Liver (tissue), 9 donors: ENCODE measurements around the gene PFKFB3. TPM values are rescaled to one million over a fixed set of nuclear protein-coding genes. Genes with fewer than 3 reads are reported as not detected.

Experiments used
- DNase-seq: peaks from one replicate; pipeline ENCODE4 v3.0.0-alpha.2; 2017; ENCODE audit warnings: low spot score
- H3K27ac ChIP-seq, 2 donors: one replicate each; pipeline ENCODE4 v1.7.0; 2013; ENCODE audit warnings: inconsistent platforms in 2 of 2, low read length in 2 of 2, control low read depth in 1 of 2, low read depth in 1 of 2, mild to moderate bottlenecking in 1 of 2
- H3K27me3 ChIP-seq, 4 donors: one replicate each; pipeline versions ENCODE4 v1.6.1 to v1.7.0; 2013; ENCODE audit warnings: low read length in 3 of 4, inconsistent platforms in 1 of 4, mild to moderate bottlenecking in 1 of 4, moderate library complexity in 1 of 4; ENCODE audit not compliant: control insufficient read depth in 4 of 4, insufficient read depth in 4 of 4
- H3K36me3 ChIP-seq, 4 donors: one replicate each; pipeline versions ENCODE4 v1.6.1 to v1.7.0; 2013; ENCODE audit warnings: low read length in 3 of 4, mild to moderate bottlenecking in 3 of 4, low read depth in 1 of 4, moderate library complexity in 1 of 4; ENCODE audit not compliant: control insufficient read depth in 4 of 4, insufficient read depth in 3 of 4
- H3K4me1 ChIP-seq, 4 donors: one replicate each; pipeline versions ENCODE4 v1.6.1 to v1.7.0; 2013; ENCODE audit warnings: low read length in 3 of 4, mild to moderate bottlenecking in 3 of 4, moderate library complexity in 1 of 4; ENCODE audit not compliant: control insufficient read depth in 4 of 4, insufficient read depth in 4 of 4
- H3K4me3 ChIP-seq, 3 donors: one replicate each; pipeline versions ENCODE4 v1.6.1 to v1.7.0; 2013; ENCODE audit warnings: low read length in 3 of 3, control low read depth in 1 of 3, low read depth in 1 of 3, mild to moderate bottlenecking in 1 of 3
- H3K9ac ChIP-seq, 2 donors: one replicate each; pipeline ENCODE4 v1.7.0; 2013; ENCODE audit warnings: low read length in 2 of 2, mild to moderate bottlenecking in 2 of 2, moderate library complexity in 2 of 2, control low read depth in 1 of 2, low read depth in 1 of 2
- H3K9me3 ChIP-seq, 4 donors: one replicate each; pipeline versions ENCODE4 v1.6.1 to v1.7.0; 2013; ENCODE audit warnings: low read length in 3 of 4; ENCODE audit not compliant: control insufficient read depth in 4 of 4
- EGR1 ChIP-seq, 2 donors: IDR thresholded peaks; 2 replicates each; pipeline ENCODE4 v1.6.1; 2016 to 2018; ENCODE audit warnings: antibody characterized with exemption in 2 of 2, low read depth in 2 of 2
- FOXA1 ChIP-seq: IDR thresholded peaks from 2 replicates; pipeline ENCODE4 v1.6.1; 2016; ENCODE audit warnings: antibody characterized with exemption
- FOXA2 ChIP-seq: IDR thresholded peaks from 2 replicates; pipeline ENCODE4 v1.6.1; 2016; ENCODE audit warnings: antibody characterized with exemption
- GABPA ChIP-seq, 2 donors: IDR thresholded peaks in 1 of 2; conservative IDR thresholded peaks in 1 of 2; 2 replicates each; pipeline ENCODE4 v1.6.1; 2016; ENCODE audit warnings: antibody characterized with exemption in 2 of 2, mild to moderate bottlenecking in 1 of 2, moderate library complexity in 1 of 2
- HNF4A ChIP-seq, 2 donors: conservative IDR thresholded peaks; 2 replicates each; pipeline ENCODE4 v1.6.1; 2016; ENCODE audit warnings: antibody characterized with exemption in 2 of 2, mild to moderate bottlenecking in 2 of 2
- HNF4G ChIP-seq: IDR thresholded peaks from 2 replicates; pipeline ENCODE4 v1.6.1; 2016; ENCODE audit warnings: antibody characterized with exemption
- JUND ChIP-seq, 2 donors: IDR thresholded peaks; 2 replicates each; pipeline ENCODE4 v1.6.1; 2016; ENCODE audit warnings: antibody characterized with exemption in 2 of 2
- NR2F2 ChIP-seq: IDR thresholded peaks from 2 replicates; pipeline ENCODE4 v1.6.1; 2016; ENCODE audit warnings: antibody characterized with exemption
- RAD21 ChIP-seq, 2 donors: IDR thresholded peaks; 2 replicates each; pipeline ENCODE4 v1.6.1; 2016; ENCODE audit warnings: antibody characterized with exemption in 2 of 2, mild to moderate bottlenecking in 2 of 2
- RXRA ChIP-seq, 2 donors: IDR thresholded peaks; 2 replicates each; pipeline ENCODE4 v1.6.1; 2017 to 2018; ENCODE audit warnings: antibody characterized with exemption in 2 of 2, mild to moderate bottlenecking in 1 of 2
- SP1 ChIP-seq: IDR thresholded peaks from 2 replicates; pipeline ENCODE4 v1.6.1; 2018; ENCODE audit warnings: antibody characterized with exemption, mild to moderate bottlenecking
- TAF1 ChIP-seq: conservative IDR thresholded peaks from 2 replicates; pipeline ENCODE4 v1.6.1; 2016; ENCODE audit warnings: antibody characterized with exemption, mild to moderate bottlenecking
- YY1 ChIP-seq: IDR thresholded peaks from 2 replicates; pipeline ENCODE4 v1.6.1; 2016; ENCODE audit warnings: antibody characterized with exemption, mild to moderate bottlenecking
- WGBS: extraction: QIAGEN DNeasy Blood & Tissue Kit; methylation state at CpG from one replicate; pipeline ENCODE4 v1.1.7; 2013; 5-methylcytosine and 5-hydroxymethylcytosine counted together
- polyA plus RNA-seq, 2 donors: library from polyadenylated mRNA; stranded (reverse) in 1 of 2; unstranded in 1 of 2; fragments of 200-250 nt in 1 of 2; fragments of >200 nt in 1 of 2; fragmentation: Nextera tagmentation in 1 of 2; extraction: Ambion mirVana in 1 of 2; gene quantifications; one replicate each; pipeline versions ENCODE4 v1.2.1 to v1.2.3, GENCODE V29; 2013 to 2015
- total RNA-seq, 2 donors: library from RNA; depleted of rRNA; stranded (reverse); fragments of >200 nt; gene quantifications; one replicate each; pipeline ENCODE4 v1.2.3, GENCODE V29; 2014
- TF ChIP-seq, protein P1 (sequence below): IDR thresholded peaks from 2 replicates; pipeline ENCODE4 v1.6.1; 2016; ENCODE audit warnings: antibody characterized with exemption, mild to moderate bottlenecking
- TF ChIP-seq, protein P2 (sequence below): IDR thresholded peaks from 2 replicates; pipeline ENCODE4 v1.6.1; 2016; ENCODE audit warnings: antibody characterized with exemption
- TF ChIP-seq, protein P3 (sequence below): IDR thresholded peaks from 2 replicates; pipeline ENCODE4 v1.6.1; 2016; ENCODE audit warnings: antibody characterized with exemption
- TF ChIP-seq, protein P4 (sequence below): fragments of 150-350 bp; IDR thresholded peaks from 2 replicates; pipeline ENCODE4 v1.5.1; 2017; ENCODE audit warnings: improper control_type of control experiment, low read depth, low read length; ENCODE audit not compliant: missing input control
- TF ChIP-seq, protein P5 (sequence below): IDR thresholded peaks from 2 replicates; pipeline ENCODE4 v1.6.1; 2016; ENCODE audit warnings: antibody characterized with exemption
- donor health status: healthy.
- donor health status: healthy.
- donor health status: healthy.
- donor health status: healthy.
- donor health status: healthy.

Gene PFKFB3
- total and polyA plus RNA-seq, 4 donors: 1.6 to 9.1 (median 5.8) TPM

DNA sequence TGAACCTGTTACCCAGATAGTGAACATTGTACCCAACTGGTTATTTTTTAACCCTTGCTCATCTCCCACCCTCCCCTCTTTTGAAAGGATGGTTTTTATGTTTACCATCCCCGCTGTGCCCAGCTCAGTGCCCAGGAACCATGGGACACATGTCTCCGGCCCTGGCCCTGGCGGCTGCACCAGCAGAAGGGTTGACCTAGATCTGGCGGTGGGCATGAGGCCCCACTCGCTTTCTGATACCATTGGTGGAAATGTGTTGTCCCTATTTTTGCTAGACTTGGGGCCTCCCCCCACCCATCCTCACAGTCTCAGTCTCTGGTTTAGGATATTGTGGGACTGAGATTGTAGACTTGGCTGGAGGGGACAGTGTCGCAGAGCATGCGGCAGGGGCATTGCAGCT, 11.9 kb downstream of the PFKFB3 start:
- Histone ChIP-seq H3K4me3 (no peak overlapping the region), H3K4me1 (peaks cover 0 to 5% (median 2%) of the 10 kb centered on the region in 4 donors), H3K9ac (no peak overlapping the region), H3K27ac (no peak overlapping the region), H3K9me3 (no peaks in the 10 kb centered on the region), H3K27me3 (no peaks in the 10 kb centered on the region), H3K36me3 (peaks cover 9 to 43% (median 22%) of the 10 kb centered on the region in 4 donors)
- DNase-seq: no peak
- TF ChIP-seq JUND (IDR thresholded peaks at IDR 0.05) (no peak), HNF4A (conservative IDR thresholded peaks at IDR 0.05) (no peak), EGR1 (IDR thresholded peaks at IDR 0.05; ENCODE audit: low read depth in 2 of 2) (no peak), RXRA (IDR thresholded peaks at IDR 0.05) (no peak), NR2F2 (no peak), GABPA (IDR thresholded peaks at IDR 0.05 in 1 of 2, conservative IDR thresholded peaks at IDR 0.05 in 1 of 2) (no peak), HNF4G (no peak), YY1 (no peak), TAF1 (no peak), FOXA1 (no peak), RAD21 (IDR thresholded peaks at IDR 0.05) (no peak), FOXA2 (no peak), SP1 (no peak)
- TF ChIP-seq, protein P1, sequence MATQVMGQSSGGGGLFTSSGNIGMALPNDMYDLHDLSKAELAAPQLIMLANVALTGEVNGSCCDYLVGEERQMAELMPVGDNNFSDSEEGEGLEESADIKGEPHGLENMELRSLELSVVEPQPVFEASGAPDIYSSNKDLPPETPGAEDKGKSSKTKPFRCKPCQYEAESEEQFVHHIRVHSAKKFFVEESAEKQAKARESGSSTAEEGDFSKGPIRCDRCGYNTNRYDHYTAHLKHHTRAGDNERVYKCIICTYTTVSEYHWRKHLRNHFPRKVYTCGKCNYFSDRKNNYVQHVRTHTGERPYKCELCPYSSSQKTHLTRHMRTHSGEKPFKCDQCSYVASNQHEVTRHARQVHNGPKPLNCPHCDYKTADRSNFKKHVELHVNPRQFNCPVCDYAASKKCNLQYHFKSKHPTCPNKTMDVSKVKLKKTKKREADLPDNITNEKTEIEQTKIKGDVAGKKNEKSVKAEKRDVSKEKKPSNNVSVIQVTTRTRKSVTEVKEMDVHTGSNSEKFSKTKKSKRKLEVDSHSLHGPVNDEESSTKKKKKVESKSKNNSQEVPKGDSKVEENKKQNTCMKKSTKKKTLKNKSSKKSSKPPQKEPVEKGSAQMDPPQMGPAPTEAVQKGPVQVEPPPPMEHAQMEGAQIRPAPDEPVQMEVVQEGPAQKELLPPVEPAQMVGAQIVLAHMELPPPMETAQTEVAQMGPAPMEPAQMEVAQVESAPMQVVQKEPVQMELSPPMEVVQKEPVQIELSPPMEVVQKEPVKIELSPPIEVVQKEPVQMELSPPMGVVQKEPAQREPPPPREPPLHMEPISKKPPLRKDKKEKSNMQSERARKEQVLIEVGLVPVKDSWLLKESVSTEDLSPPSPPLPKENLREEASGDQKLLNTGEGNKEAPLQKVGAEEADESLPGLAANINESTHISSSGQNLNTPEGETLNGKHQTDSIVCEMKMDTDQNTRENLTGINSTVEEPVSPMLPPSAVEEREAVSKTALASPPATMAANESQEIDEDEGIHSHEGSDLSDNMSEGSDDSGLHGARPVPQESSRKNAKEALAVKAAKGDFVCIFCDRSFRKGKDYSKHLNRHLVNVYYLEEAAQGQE: no peak
- TF ChIP-seq, protein P2, sequence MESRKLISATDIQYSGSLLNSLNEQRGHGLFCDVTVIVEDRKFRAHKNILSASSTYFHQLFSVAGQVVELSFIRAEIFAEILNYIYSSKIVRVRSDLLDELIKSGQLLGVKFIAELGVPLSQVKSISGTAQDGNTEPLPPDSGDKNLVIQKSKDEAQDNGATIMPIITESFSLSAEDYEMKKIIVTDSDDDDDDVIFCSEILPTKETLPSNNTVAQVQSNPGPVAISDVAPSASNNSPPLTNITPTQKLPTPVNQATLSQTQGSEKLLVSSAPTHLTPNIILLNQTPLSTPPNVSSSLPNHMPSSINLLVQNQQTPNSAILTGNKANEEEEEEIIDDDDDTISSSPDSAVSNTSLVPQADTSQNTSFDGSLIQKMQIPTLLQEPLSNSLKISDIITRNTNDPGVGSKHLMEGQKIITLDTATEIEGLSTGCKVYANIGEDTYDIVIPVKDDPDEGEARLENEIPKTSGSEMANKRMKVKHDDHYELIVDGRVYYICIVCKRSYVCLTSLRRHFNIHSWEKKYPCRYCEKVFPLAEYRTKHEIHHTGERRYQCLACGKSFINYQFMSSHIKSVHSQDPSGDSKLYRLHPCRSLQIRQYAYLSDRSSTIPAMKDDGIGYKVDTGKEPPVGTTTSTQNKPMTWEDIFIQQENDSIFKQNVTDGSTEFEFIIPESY: no peak
- TF ChIP-seq, protein P3, sequence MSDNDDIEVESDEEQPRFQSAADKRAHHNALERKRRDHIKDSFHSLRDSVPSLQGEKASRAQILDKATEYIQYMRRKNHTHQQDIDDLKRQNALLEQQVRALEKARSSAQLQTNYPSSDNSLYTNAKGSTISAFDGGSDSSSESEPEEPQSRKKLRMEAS: no peak
- TF ChIP-seq, protein P4, sequence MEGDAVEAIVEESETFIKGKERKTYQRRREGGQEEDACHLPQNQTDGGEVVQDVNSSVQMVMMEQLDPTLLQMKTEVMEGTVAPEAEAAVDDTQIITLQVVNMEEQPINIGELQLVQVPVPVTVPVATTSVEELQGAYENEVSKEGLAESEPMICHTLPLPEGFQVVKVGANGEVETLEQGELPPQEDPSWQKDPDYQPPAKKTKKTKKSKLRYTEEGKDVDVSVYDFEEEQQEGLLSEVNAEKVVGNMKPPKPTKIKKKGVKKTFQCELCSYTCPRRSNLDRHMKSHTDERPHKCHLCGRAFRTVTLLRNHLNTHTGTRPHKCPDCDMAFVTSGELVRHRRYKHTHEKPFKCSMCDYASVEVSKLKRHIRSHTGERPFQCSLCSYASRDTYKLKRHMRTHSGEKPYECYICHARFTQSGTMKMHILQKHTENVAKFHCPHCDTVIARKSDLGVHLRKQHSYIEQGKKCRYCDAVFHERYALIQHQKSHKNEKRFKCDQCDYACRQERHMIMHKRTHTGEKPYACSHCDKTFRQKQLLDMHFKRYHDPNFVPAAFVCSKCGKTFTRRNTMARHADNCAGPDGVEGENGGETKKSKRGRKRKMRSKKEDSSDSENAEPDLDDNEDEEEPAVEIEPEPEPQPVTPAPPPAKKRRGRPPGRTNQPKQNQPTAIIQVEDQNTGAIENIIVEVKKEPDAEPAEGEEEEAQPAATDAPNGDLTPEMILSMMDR: no peak
- TF ChIP-seq, protein P5, sequence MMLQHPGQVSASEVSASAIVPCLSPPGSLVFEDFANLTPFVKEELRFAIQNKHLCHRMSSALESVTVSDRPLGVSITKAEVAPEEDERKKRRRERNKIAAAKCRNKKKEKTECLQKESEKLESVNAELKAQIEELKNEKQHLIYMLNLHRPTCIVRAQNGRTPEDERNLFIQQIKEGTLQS: no peak
- 98% methylated on average over 7 of the region's 7 CpGs for WGBS
